ENCODE measurements around the gene UCP2. TPM values are rescaled to one million over a fixed set of nuclear protein-coding genes. Genes with fewer than 3 reads are reported as not detected.

The UCP2 gene
- total and polyA plus RNA-seq, 5 donors from 2014 or later, result 850 to 2,276 (median 1,526) TPM

DNA sequence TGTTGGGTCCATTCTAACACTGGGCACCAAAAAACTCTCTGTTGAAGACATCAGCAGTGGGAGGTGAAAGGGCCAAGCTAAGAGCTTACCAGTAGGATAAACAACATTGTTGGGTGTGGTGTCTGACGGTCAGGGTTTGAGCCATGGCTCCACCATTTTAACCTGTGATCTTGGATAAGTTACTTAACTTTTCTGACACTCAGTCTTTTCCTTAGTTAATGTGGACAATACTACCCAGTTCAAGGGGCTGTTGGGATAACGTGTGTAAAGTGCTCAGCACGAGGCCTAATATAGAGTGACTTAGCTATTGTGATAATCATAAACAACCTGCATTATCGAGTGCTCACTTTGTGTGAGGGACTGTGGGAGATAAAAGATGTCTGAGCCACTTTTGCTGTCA, 20.2 kb upstream of the UCP2 start:
- Mint-ChIP-seq H3K27ac (peak overlapping the region in 2 of 3 donors; percentile 7 to 78), H3K9me3 (no peaks in the 10 kb centered on the region), H3K36me3 (peaks cover 31% of the 10 kb centered on the region), H3K4me1 (peaks cover 0 to 71% (median 46%) of the 10 kb centered on the region in 4 donors), H3K4me3 (peak overlapping the region in 1 of 4 donors; percentile 15), H3K27me3 (no peaks in the 10 kb centered on the region)
- no peaks in the 10 kb centered on the region for H3K9me3 ChIP-seq (ENCODE audit: control insufficient read depth in 2 of 2, low read length in 2 of 2)
- H3K4me1 ChIP-seq (ENCODE audit: control insufficient read depth, insufficient read depth, low read length, poor library complexity, severe bottlenecking), result peaks cover 45% of the 10 kb centered on the region
- ATAC-seq (ENCODE audit: low read depth in 2 of 2) (no peak), DNase-seq (no peak)
- no peaks in the 10 kb centered on the region for H3K27me3 ChIP-seq (ENCODE audit: control insufficient read depth, insufficient read depth, low read length)
- H3K36me3 ChIP-seq (ENCODE audit: control insufficient read depth, insufficient read depth, low read length), result peaks cover 6% of the 10 kb centered on the region
- H3K4me3 ChIP-seq (ENCODE audit: low read depth, low read length), result no peak overlapping the region
- no peak overlapping the region for H3K27ac ChIP-seq (ENCODE audit: insufficient read depth, low read length, poor library complexity, severe bottlenecking)

DNA sequence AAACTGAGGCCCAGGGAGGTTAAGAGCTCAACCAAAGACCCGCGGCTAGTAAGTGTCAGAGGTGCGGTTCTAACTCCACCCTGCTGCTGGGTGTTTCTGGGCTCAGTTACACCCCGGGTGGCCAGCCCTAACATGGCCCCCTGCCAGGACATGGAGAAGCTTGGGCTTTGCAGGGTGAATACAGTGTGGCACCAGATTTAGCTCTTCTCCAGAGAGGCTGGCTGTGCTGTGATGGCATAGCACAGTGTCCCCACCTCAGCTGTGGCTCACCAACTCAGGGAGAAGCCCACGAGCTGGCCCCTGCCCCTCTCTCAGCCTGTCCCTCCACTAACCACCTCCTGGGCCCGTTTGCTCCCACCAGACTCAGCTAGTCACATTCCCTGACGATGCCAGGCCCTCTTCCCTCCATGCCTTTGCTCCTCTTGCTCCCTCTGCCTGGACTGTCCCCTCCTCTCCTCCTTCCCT, 19.2 kb upstream of the UCP2 start:
- Histone ChIP-seq H3K27ac (ENCODE audit: insufficient read depth, low read length, poor library complexity, severe bottlenecking) (no peak overlapping the region), H3K36me3 (ENCODE audit: control insufficient read depth, insufficient read depth, low read length) (peaks cover 6% of the 10 kb centered on the region), H3K4me1 (ENCODE audit: control insufficient read depth, insufficient read depth, low read length, poor library complexity, severe bottlenecking) (peaks cover 46% of the 10 kb centered on the region), H3K27me3 (ENCODE audit: control insufficient read depth, insufficient read depth, low read length) (no peaks in the 10 kb centered on the region), H3K9me3 (ENCODE audit: control insufficient read depth in 2 of 2, low read length in 2 of 2) (no peaks in the 10 kb centered on the region), H3K4me3 (ENCODE audit: low read depth, low read length) (no peak overlapping the region)
- no peak for DNase-seq
- Mint-ChIP-seq H3K36me3 (peaks cover 31% of the 10 kb centered on the region), H3K4me3 (peak overlapping the region in 1 of 4 donors; percentile 24), H3K27ac (peak overlapping the region in 1 of 3 donors; percentile 74), H3K27me3 (no peaks in the 10 kb centered on the region), H3K4me1 (peaks cover 5 to 72% (median 51%) of the 10 kb centered on the region in 4 donors), H3K9me3 (no peaks in the 10 kb centered on the region)
- ATAC-seq (ENCODE audit: low read depth in 2 of 2), result no peak

DNA sequence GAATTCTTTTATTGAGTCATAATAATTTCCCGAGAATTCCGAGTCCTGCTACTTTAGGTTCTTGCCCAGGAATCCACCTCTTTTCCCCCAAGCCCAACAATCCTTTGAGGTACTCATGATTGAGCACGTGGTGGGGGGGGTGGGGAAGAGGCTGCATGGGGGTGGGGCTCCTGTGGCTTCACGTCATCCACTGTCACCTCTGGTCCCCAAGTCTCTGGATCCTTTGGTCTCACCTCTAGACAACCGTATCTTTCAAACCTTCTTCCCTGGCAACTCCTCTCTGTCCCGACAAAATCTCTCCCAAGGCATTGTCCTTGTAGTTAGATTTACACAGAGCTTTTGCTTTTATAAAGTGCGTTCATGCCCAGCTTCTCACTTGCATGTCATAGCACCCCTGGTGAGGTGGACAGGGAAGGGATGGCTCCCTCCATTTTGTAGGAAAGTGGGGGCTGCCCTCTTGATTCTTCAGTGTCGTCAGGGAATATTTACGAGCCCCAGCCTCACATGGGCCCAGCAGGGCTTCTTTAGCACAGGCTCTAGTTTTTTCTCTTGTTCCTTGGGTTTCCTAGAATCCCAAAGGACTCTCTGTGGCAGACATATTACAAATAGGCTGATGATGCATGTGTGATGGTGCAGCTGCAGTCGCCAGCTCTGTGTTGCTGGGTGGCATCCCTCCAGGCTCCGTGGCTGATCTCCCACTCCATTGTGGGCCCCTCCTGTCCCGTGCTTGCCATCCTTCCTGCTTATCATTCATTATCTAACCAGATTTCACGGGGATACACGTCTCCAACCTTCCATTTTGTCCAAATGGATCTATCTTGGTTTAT, 17.9 kb upstream of the UCP2 start:
- no peaks in the 10 kb centered on the region for H3K27me3 Mint-ChIP-seq
- H3K4me3 ChIP-seq (ENCODE audit: low read depth, low read length), result no peak overlapping the region
- ATAC-seq (ENCODE audit: low read depth in 2 of 2) (no peak), DNase-seq (no peak)
- H3K27ac ChIP-seq (ENCODE audit: insufficient read depth, low read length, poor library complexity, severe bottlenecking), result no peak overlapping the region
- H3K27me3 ChIP-seq (ENCODE audit: control insufficient read depth, insufficient read depth, low read length), result no peaks in the 10 kb centered on the region
- no peak overlapping the region for H3K4me3 Mint-ChIP-seq
- peaks cover 46% of the 10 kb centered on the region for H3K4me1 ChIP-seq (ENCODE audit: control insufficient read depth, insufficient read depth, low read length, poor library complexity, severe bottlenecking)
- H3K4me1 Mint-ChIP-seq, result peaks cover 16 to 73% (median 54%) of the 10 kb centered on the region in 4 donors
- peaks cover 31% of the 10 kb centered on the region for H3K36me3 Mint-ChIP-seq
- no peaks in the 10 kb centered on the region for H3K9me3 ChIP-seq (ENCODE audit: control insufficient read depth in 2 of 2, low read length in 2 of 2)
- no peaks in the 10 kb centered on the region for H3K9me3 Mint-ChIP-seq
- peak overlapping the region in 2 of 3 donors; percentile 11 to 40 for H3K27ac Mint-ChIP-seq
- H3K36me3 ChIP-seq (ENCODE audit: control insufficient read depth, insufficient read depth, low read length), result peaks cover 6% of the 10 kb centered on the region

DNA sequence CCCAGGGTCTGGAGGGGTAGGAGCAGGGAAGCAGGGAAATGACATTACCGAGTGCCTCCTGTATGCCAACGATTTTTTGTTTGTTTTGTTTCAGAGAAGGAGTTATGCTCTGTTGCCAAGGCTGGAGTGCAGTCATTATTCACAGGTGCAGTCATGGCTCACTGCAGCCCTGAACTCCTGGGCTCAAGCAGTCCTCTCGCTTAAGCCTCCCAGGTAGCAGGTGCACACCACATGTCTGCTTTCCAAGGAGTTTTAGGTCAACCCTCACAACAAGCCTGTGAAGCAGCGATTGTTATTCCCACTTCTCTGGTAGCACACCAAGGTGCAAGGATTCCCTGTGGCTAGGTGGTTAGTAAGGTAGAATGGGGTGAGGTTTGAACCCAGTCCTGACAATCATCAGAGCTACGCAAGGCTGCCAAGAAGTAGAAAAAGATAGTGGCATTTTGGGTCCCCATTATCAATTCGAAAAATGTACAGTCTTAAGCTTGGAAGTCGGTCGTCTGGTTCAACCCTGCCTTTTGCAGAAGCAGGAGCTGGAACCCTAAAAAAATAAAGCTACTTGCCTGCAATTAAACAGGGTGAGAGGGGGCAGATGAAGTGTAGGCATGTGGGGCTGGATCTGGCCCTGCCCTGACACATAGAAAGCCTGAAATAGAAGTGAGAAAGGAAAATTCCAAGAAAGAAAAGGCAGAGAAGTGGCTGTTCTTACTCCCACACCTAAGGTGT, 17.1 kb upstream of the UCP2 start:
- no peak overlapping the region for H3K27ac ChIP-seq (ENCODE audit: insufficient read depth, low read length, poor library complexity, severe bottlenecking)
- peak overlapping the region in 1 of 4 donors; percentile 53 for H3K4me3 Mint-ChIP-seq
- no peak for DNase-seq

DNA sequence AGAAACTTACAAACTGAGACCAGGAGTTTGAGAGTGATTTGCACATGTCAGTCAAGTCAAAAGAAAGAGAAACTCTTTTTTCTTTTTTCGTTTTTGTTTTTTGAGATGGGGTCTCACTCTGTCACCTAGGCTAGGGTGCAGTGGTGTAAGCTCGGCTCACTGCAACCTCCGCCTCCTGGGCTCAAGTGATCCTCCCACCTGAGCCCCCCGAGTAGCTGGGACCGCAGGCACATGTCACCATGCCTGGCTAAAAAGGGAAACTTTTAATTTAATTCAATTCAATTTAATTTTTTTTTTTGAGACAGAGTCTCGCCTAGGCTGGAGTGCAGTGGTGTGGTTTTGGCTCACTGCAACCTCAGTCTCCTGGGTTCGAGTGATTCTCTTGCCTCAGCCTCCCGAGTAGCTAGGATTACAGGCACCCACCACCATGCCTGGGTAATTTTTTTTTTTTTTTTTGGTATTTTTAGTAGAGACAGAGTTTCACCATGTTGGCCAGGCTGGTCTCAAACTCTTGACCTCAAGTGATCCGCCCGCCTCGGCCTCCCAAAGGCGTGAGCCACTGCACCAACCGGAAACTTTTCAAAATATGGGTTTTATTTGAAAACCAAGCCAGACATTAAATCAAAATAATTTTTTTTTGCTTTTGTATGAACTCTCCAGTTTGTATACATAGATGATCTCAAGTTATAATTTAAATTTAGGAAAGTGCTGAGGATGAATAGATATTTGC, 16.4 kb upstream of the UCP2 start:
- peaks cover 45% of the 10 kb centered on the region for H3K4me1 ChIP-seq (ENCODE audit: control insufficient read depth, insufficient read depth, low read length, poor library complexity, severe bottlenecking)
- Mint-ChIP-seq H3K36me3 (peaks cover 30% of the 10 kb centered on the region), H3K9me3 (no peaks in the 10 kb centered on the region), H3K27me3 (no peaks in the 10 kb centered on the region), H3K27ac (peak overlapping the region in 2 of 3 donors; percentile 20 to 76), H3K4me3 (no peak overlapping the region), H3K4me1 (peaks cover 20 to 70% (median 55%) of the 10 kb centered on the region in 4 donors)
- ATAC-seq (ENCODE audit: low read depth in 2 of 2) (no peak), DNase-seq (no peak)
- H3K27ac ChIP-seq (ENCODE audit: insufficient read depth, low read length, poor library complexity, severe bottlenecking), result no peak overlapping the region
- H3K27me3 ChIP-seq (ENCODE audit: control insufficient read depth, insufficient read depth, low read length), result no peaks in the 10 kb centered on the region
- H3K36me3 ChIP-seq (ENCODE audit: control insufficient read depth, insufficient read depth, low read length), result peaks cover 6% of the 10 kb centered on the region
- H3K4me3 ChIP-seq (ENCODE audit: low read depth, low read length), result no peak overlapping the region
- no peaks in the 10 kb centered on the region for H3K9me3 ChIP-seq (ENCODE audit: control insufficient read depth in 2 of 2, low read length in 2 of 2)

More for the DNA sequence above, 17.1 kb upstream of the UCP2 start:
- H3K27me3 Mint-ChIP-seq, result no peaks in the 10 kb centered on the region
- Histone ChIP-seq H3K4me3 (ENCODE audit: low read depth, low read length) (no peak overlapping the region), H3K9me3 (ENCODE audit: control insufficient read depth in 2 of 2, low read length in 2 of 2) (no peaks in the 10 kb centered on the region), H3K4me1 (ENCODE audit: control insufficient read depth, insufficient read depth, low read length, poor library complexity, severe bottlenecking) (peaks cover 46% of the 10 kb centered on the region), H3K36me3 (ENCODE audit: control insufficient read depth, insufficient read depth, low read length) (peaks cover 6% of the 10 kb centered on the region), H3K27me3 (ENCODE audit: control insufficient read depth, insufficient read depth, low read length) (no peaks in the 10 kb centered on the region)
- no peak for ATAC-seq (ENCODE audit: low read depth in 2 of 2)
- peaks cover 20 to 73% (median 56%) of the 10 kb centered on the region in 4 donors for H3K4me1 Mint-ChIP-seq
- H3K36me3 Mint-ChIP-seq, result peaks cover 31% of the 10 kb centered on the region
- H3K9me3 Mint-ChIP-seq, result no peaks in the 10 kb centered on the region
- peak overlapping the region; percentile 11 to 48 (median 20) for H3K27ac Mint-ChIP-seq

DNA sequence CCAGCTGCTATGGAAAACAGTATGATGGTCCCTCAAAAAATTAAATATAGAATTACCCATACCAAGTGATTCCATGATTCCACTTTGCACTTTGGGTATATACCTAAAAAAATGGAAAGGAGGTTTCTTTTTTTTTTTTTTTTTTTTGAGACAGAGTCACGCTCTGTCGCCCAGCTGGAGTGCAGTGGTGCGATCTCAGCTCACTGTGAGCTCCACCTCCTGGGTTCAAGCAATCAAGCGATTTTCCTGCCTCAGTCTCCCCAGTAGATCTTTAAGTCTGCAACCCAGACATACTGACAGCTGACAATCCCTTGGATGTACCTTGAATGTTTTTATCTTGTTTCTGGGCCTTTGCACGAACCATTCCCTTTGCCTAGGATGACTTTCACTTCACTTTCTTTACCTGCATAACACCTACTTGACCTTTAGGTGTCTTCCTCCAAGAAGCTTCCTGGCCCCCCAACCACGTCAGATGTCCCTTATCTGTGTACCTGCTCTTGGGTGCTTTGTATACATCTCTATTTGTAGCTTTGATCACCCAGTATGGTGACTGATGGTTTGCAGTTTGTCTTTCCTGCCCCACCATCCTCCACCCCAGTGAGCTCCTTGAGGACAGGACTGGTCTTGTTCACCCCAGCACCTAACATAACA, 14.6 kb upstream of the UCP2 start:
- no peaks in the 10 kb centered on the region for H3K9me3 Mint-ChIP-seq
- H3K4me3 Mint-ChIP-seq, result peak overlapping the region; percentile 34 to 79 (median 42)
- Histone ChIP-seq H3K27me3 (ENCODE audit: control insufficient read depth, insufficient read depth, low read length) (no peaks in the 10 kb centered on the region), H3K4me1 (ENCODE audit: control insufficient read depth, insufficient read depth, low read length, poor library complexity, severe bottlenecking) (peaks cover 53% of the 10 kb centered on the region), H3K4me3 (ENCODE audit: low read depth, low read length) (peak overlapping the region; percentile 27), H3K9me3 (ENCODE audit: control insufficient read depth in 2 of 2, low read length in 2 of 2) (no peaks in the 10 kb centered on the region), H3K27ac (ENCODE audit: insufficient read depth, low read length, poor library complexity, severe bottlenecking) (peak overlapping the region; percentile 97), H3K36me3 (ENCODE audit: control insufficient read depth, insufficient read depth, low read length) (no peaks in the 10 kb centered on the region)
- no peak for DNase-seq
- no peak for ATAC-seq (ENCODE audit: low read depth in 2 of 2)
- H3K27ac Mint-ChIP-seq, result peak overlapping the region; percentile 89 to 99 (median 98)
- peaks cover 14% of the 10 kb centered on the region for H3K36me3 Mint-ChIP-seq
- no peaks in the 10 kb centered on the region for H3K27me3 Mint-ChIP-seq
- H3K4me1 Mint-ChIP-seq, result peaks cover 24 to 64% (median 45%) of the 10 kb centered on the region in 4 donors
